K562 (cell line): ENCODE measurements around the gene CSTF1. TPM values are rescaled to one million over a fixed set of nuclear protein-coding genes. Genes with fewer than 3 reads are reported as not detected.

Source experiments
- ATAC-seq: fragments of 200-7000 bp; cut with Tn5 transposase; 3 replicates; pipeline ENCODE4 v1.9.1; 2020; ENCODE audit warnings: moderate library complexity
- BruUV-seq: library from RNA; stranded (reverse); fragments of 400-500 nt; replicated peaks from 2 replicates; lab custom pipeline; 2021; lab: Mats Ljungman, UMichigan
- CTCF ChIA-PET: fragments of 300-600 bp; formaldehyde crosslinking; extraction: SDS; loops from one replicate; lab custom pipeline; 2021; ENCODE audit warnings: low intra/inter-chr PET ratio; lab: Yijun Ruan, JAX
- POLR2A ChIA-PET: fragments of 300-600, 350-650 bp; sonication (Branson Sonifier 250); formaldehyde crosslinking; extraction: SDS; loops from one replicate; lab custom pipeline; 2021; ENCODE audit warnings: antibody characterized with exemption, inconsistent platforms; lab: Yijun Ruan, JAX
- DNase-seq, 4 experiments: peaks; one replicate each; pipeline versions ENCODE4 v3.0.0 to v3.0.0-alpha.2; 2011 to 2018; ENCODE audit warnings: low spot score in 3 of 4, mixed read lengths in 3 of 4; ENCODE audit errors: extremely low read depth in 1 of 4
- FAIRE-seq: peaks from 2 replicates; lab custom pipeline; 2011; peaks lifted over from hg19 to GRCh38; lab: Jason Lieb, UNC
- H2AFZ ChIP-seq: 2 replicates; pipeline ENCODE4 v1.6.0; 2011; ENCODE audit warnings: low read depth, low read length, control low read depth, inconsistent platforms
- H3K27ac ChIP-seq: fragments of 200-600 bp; 3 replicates; pipeline ENCODE4 v1.8.0; 2011; ENCODE audit warnings: low read depth, mild to moderate bottlenecking, control low read depth, inconsistent platforms, low read length, moderate library complexity, mixed read lengths; ENCODE audit errors: extremely low read depth
- H3K27me3 ChIP-seq, 2 experiments: fragments of 300-600 bp in 1 of 2; 2 replicates in 1 of 2; 3 replicates in 1 of 2; pipeline versions ENCODE4 v1.6.0 to v1.8.0; 2011; ENCODE audit warnings: inconsistent platforms in 2 of 2, low read length in 2 of 2, mild to moderate bottlenecking in 1 of 2, mixed read lengths in 1 of 2, moderate library complexity in 1 of 2; ENCODE audit not compliant: control insufficient read depth in 2 of 2, insufficient read depth in 2 of 2
- H3K36me3 ChIP-seq: fragments of 300-600 bp; 3 replicates; pipeline ENCODE4 v1.8.0; 2011; ENCODE audit warnings: mild to moderate bottlenecking, low read length, inconsistent platforms; ENCODE audit not compliant: control insufficient read depth, insufficient read depth
- H3K4me1 ChIP-seq, 2 experiments: fragments of 200-600 bp in 1 of 2; replicated peaks in 1 of 2; 2 replicates in 1 of 2; 3 replicates in 1 of 2; pipeline versions ENCODE4 v1.5.1 to v1.8.0; 2011; ENCODE audit warnings: inconsistent platforms in 2 of 2, low read length in 2 of 2, mild to moderate bottlenecking in 1 of 2, mixed read lengths in 1 of 2, moderate library complexity in 1 of 2; ENCODE audit not compliant: control insufficient read depth in 2 of 2, insufficient read depth in 2 of 2
- H3K4me2 ChIP-seq: 2 replicates; pipeline ENCODE4 v1.6.1; 2011; ENCODE audit warnings: low read length, control low read depth, inconsistent platforms, mixed read lengths; ENCODE audit not compliant: insufficient read depth
- H3K4me3 ChIP-seq: fragments of 200-600 bp; sonication (generic), shearing (Covaris generic); 2 replicates; pipeline ENCODE4 v1.5.1; 2016; ENCODE audit warnings: control low read depth, inconsistent platforms
- H3K79me2 ChIP-seq: fragments of 200-600 bp; 3 replicates; pipeline ENCODE4 v1.8.0; 2011; ENCODE audit warnings: low read length, inconsistent platforms; ENCODE audit not compliant: control insufficient read depth, insufficient read depth
- H3K9ac ChIP-seq, 2 experiments: 2 replicates each; pipeline versions ENCODE4 v1.6.0 to v1.6.1; 2011; ENCODE audit warnings: low read depth in 2 of 2, low read length in 2 of 2, control low read depth in 1 of 2, inconsistent platforms in 1 of 2, mild to moderate bottlenecking in 1 of 2, mixed read lengths in 1 of 2; ENCODE audit not compliant: insufficient read depth in 1 of 2
- H3K9me1 ChIP-seq: one replicate; pipeline ENCODE4 v1.6.0; 2011; ENCODE audit warnings: inconsistent platforms, mild to moderate bottlenecking, low read length, moderate library complexity; ENCODE audit not compliant: control insufficient read depth, insufficient read depth
- H3K9me3 ChIP-seq: replicated peaks from 2 replicates; pipeline ENCODE4 v1.5.1; 2011; ENCODE audit warnings: low read depth, low read length, inconsistent platforms; ENCODE audit not compliant: control insufficient read depth, insufficient read depth
- H4K20me1 ChIP-seq: replicated peaks from 2 replicates; pipeline ENCODE4 v1.6.1; 2011; ENCODE audit warnings: low read length, inconsistent platforms, mixed read lengths; ENCODE audit not compliant: control insufficient read depth, insufficient read depth
- CREB3L1 ChIP-seq: fragments of 450-650 bp; IDR thresholded peaks from 2 replicates; pipeline ENCODE4 v1.6.1; 2014; ENCODE audit warnings: low read depth, mild to moderate bottlenecking, moderate library complexity, borderline replicate concordance
- ERF ChIP-seq: fragments of 450-650 bp; formaldehyde crosslinking; IDR thresholded peaks from 2 replicates; pipeline ENCODE4 v1.4.0; 2020; ENCODE audit warnings: mild to moderate bottlenecking, mixed read lengths
- KHSRP ChIP-seq: fragments of 450-650 bp; IDR thresholded peaks from 2 replicates; pipeline ENCODE4 v1.6.1; 2017
- KLF13 ChIP-seq: fragments of 450-650 bp; IDR thresholded peaks from 2 replicates; pipeline ENCODE4 v1.6.1; 2016; ENCODE audit warnings: missing genetic modification characterization, low read depth, mild to moderate bottlenecking, missing compliant biosample characterization, moderate library complexity, borderline replicate concordance
- MCM5 ChIP-seq: fragments of 450-650 bp; IDR thresholded peaks from 2 replicates; pipeline ENCODE4 v1.6.1; 2016; ENCODE audit warnings: low read depth
- POLR2A ChIP-seq: fragments of 450-650 bp; conservative IDR thresholded peaks from 2 replicates; pipeline ENCODE4 v1.6.1; 2016
- PTBP1 ChIP-seq: fragments of 200-400 bp; formaldehyde crosslinking; IDR thresholded peaks from 2 replicates; pipeline ENCODE4 v1.6.1; 2017; ENCODE audit warnings: low read depth, low read length
- RREB1 ChIP-seq: fragments of 250-450 bp; sonication (Bioruptor Pico); IDR thresholded peaks from 2 replicates; pipeline ENCODE4 v1.4.0; 2020
- ZBTB1 ChIP-seq: sonication (generic); formaldehyde crosslinking; IDR thresholded peaks from 2 replicates; pipeline ENCODE4 v1.8.1; 2023; ENCODE audit warnings: missing genetic modification reagents, low read depth, mild to moderate bottlenecking, borderline replicate concordance
- ZNF436 ChIP-seq: fragments of 250-450, 450-650 bp; sonication (Bioruptor Pico); formaldehyde crosslinking; IDR thresholded peaks from 2 replicates; pipeline ENCODE4 v1.7.0; 2020; ENCODE audit warnings: mild to moderate bottlenecking
- ZNF445 ChIP-seq: fragments of 250-450 bp; sonication (Bioruptor Pico); IDR thresholded peaks from 2 replicates; pipeline ENCODE4 v1.4.0; 2020; ENCODE audit warnings: low read depth, mild to moderate bottlenecking, moderate library complexity
- WGBS: fragments of 100-300 bp; shearing (Covaris generic); methylation state at CpG from one replicate; pipeline ENCODE4 v1.1.6; 2016; ENCODE audit warnings: low coverage, mixed read lengths; ENCODE audit not compliant: insufficient coverage; ENCODE audit errors: missing lambda C conversion rate; 5-methylcytosine and 5-hydroxymethylcytosine counted together
- in situ Hi-C: fragments of 300-500 bp; cut with MboI; formaldehyde crosslinking; loops from 4 replicates; pipeline ENCODE4 v1.15.0; 2018; ENCODE audit warnings: inconsistent platforms, mixed read lengths
- intact Hi-C: fragments of 100-400 bp; cut with micrococcal nuclease; formaldehyde crosslinking; loops from 2 replicates; pipeline ENCODE4 v1.14.2; 2022
- polyA plus RNA-seq, 8 experiments: library from polyadenylated mRNA; depleted of rRNA in 4 of 8; stranded (reverse) in 5 of 8; unstranded in 3 of 8; fragments of >200 nt; fragmentation: Nextera tagmentation in 2 of 8; fragmentation: Illumina TruSeq in 1 of 8; extraction: Ambion mirVana in 2 of 8; extraction: Trizol in 1 of 8; gene quantifications; 2 replicates each; pipeline versions ENCODE4 v1.2.1 to v1.2.3, GENCODE V29; 2011 to 2014; ENCODE audit warnings: inconsistent platforms in 1 of 8, missing spikeins in 1 of 8
- total RNA-seq, 7 experiments: library from RNA; depleted of rRNA in 6 of 7; stranded (reverse); fragments of >200 nt in 6 of 7; fragmentation: Illumina TruSeq in 2 of 7; extraction: Trizol in 2 of 7; gene quantifications; 2 replicates each; pipeline versions ENCODE4 v1.2.1 to v1.2.3, GENCODE V29; 2011 to 2021; ENCODE audit warnings: low replicate concordance in 1 of 7
- TF ChIP-seq, protein P1 (sequence below): fragments of 250-450 bp; sonication (Bioruptor Pico); IDR thresholded peaks from 2 replicates; pipeline ENCODE4 v1.8.0; 2021; ENCODE audit warnings: borderline replicate concordance, mild to moderate bottlenecking, moderate library complexity; ENCODE audit not compliant: poor library complexity, severe bottlenecking
- TF ChIP-seq, protein P2 (sequence below): sonication (generic); formaldehyde crosslinking; IDR thresholded peaks from 2 replicates; pipeline ENCODE4 v1.8.1; 2023; ENCODE audit warnings: mild to moderate bottlenecking, missing genetic modification reagents

CSTF1 gene
- total and polyA plus RNA-seq, 9 of the 15 experiments (the other 6 are each of a cell fraction or from before 2014, with no cell fraction given), result 30.8 to 110 (median 53.4) TPM

DNA sequence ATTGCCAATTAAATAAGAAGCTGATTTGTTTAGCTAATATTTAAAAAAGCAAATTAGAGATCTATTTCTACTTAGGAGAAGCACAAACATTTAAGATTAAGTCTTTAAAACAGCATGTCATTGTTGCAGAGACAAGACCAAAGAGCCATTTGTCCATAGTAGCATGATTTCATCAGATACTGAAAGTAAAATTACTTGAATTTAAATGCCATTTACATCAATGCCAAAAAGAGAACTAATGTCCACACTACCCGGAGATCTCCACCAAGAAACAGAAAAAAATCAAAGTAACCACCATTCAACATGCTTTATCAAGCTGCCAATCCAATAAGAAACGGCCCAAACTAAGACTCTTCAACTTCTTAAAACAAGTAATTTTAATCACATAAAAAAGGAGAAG lies 16.1 kb upstream of the CSTF1 start:
- peaks cover 0 to 3% of the 10 kb centered on the region in 2 experiments; a peak in 1 of 5 replicates for H3K4me1 ChIP-seq
- H3K36me3 ChIP-seq, result peaks cover 94% of the 10 kb centered on the region
- ChIA-PET POLR2A (interaction anchor here (1.2 to 1.9 kb wide), 4 partner anchors 8 to 16 kb away, joined by 4 to 5 read pairs (median 4); partner anchors contain the start of genes AURKA and CSTF1), CTCF (no interaction called here)
- no peak overlapping the region for H3K27ac ChIP-seq
- 94% methylated on average over 2 of the region's 2 CpGs for WGBS
- in situ Hi-C loops (no loop called here), intact Hi-C loops (no loop called here)
- H3K79me2 ChIP-seq, result peaks cover 83% of the 10 kb centered on the region
- no peaks in the 10 kb centered on the region; the same call in 1 of the 2 replicates for H4K20me1 ChIP-seq
- no peak overlapping the region for H3K9ac ChIP-seq
- no peak for FAIRE-seq
- no peaks in the 10 kb centered on the region for H3K9me1 ChIP-seq
- H3K27me3 ChIP-seq, result no peaks in the 10 kb centered on the region
- H2AFZ ChIP-seq, result no peak overlapping the region
- no peak overlapping the region for H3K4me2 ChIP-seq
- DNase-seq, result no peak
- H3K9me3 ChIP-seq, result no peaks in the 10 kb centered on the region
- ATAC-seq, result no peak
- no TSS peak for BruUV-seq
- no peak overlapping the region for H3K4me3 ChIP-seq
- TF ChIP-seq POLR2A, result no peak
- no peak for TF ChIP-seq KHSRP
- no peak for TF ChIP-seq KLF13 (tag)
- no peak for TF ChIP-seq PTBP1
- no peak for TF ChIP-seq ZBTB1 (CRISPR knock-in tag)
- TF ChIP-seq, protein P1, sequence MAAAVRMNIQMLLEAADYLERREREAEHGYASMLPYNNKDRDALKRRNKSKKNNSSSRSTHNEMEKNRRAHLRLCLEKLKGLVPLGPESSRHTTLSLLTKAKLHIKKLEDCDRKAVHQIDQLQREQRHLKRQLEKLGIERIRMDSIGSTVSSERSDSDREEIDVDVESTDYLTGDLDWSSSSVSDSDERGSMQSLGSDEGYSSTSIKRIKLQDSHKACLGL (CRISPR knock-in tag), result no peak
- no peak for TF ChIP-seq ZNF445
- TF ChIP-seq ZNF436 (CRISPR knock-in tag), result no peak
- no peak for TF ChIP-seq ERF (CRISPR knock-in tag)
- TF ChIP-seq, protein P2, sequence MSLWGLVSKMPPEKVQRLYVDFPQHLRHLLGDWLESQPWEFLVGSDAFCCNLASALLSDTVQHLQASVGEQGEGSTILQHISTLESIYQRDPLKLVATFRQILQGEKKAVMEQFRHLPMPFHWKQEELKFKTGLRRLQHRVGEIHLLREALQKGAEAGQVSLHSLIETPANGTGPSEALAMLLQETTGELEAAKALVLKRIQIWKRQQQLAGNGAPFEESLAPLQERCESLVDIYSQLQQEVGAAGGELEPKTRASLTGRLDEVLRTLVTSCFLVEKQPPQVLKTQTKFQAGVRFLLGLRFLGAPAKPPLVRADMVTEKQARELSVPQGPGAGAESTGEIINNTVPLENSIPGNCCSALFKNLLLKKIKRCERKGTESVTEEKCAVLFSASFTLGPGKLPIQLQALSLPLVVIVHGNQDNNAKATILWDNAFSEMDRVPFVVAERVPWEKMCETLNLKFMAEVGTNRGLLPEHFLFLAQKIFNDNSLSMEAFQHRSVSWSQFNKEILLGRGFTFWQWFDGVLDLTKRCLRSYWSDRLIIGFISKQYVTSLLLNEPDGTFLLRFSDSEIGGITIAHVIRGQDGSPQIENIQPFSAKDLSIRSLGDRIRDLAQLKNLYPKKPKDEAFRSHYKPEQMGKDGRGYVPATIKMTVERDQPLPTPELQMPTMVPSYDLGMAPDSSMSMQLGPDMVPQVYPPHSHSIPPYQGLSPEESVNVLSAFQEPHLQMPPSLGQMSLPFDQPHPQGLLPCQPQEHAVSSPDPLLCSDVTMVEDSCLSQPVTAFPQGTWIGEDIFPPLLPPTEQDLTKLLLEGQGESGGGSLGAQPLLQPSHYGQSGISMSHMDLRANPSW, result no peak
- TF ChIP-seq RREB1 (CRISPR knock-in tag), result no peak
- no peak for TF ChIP-seq MCM5
- no peak for TF ChIP-seq CREB3L1
